Measurements from ENCODE around the gene FGF13. TPM values are rescaled to one million over a fixed set of nuclear protein-coding genes. Genes with fewer than 3 reads are reported as not detected.

FGF13 gene
- not detected in 2 replicates for total RNA-seq

GRCh38 chrX:138711399-138712347 lies at the start of gene FGF13:
Gene FGF13, minus strand, starts transcription at chrX:138711717. Its CDS starts 714 bp downstream, at chrX:138711003.

Measured in cardiac atrium fibroblast (primary cell).